ENCODE measurements around the gene PPP1CC. TPM values are rescaled to one million over a fixed set of nuclear protein-coding genes. Genes with fewer than 3 reads are reported as not detected.

Gene PPP1CC
- total RNA-seq, 2 experiments from 2014 or later, result 146 to 264 TPM

DNA sequence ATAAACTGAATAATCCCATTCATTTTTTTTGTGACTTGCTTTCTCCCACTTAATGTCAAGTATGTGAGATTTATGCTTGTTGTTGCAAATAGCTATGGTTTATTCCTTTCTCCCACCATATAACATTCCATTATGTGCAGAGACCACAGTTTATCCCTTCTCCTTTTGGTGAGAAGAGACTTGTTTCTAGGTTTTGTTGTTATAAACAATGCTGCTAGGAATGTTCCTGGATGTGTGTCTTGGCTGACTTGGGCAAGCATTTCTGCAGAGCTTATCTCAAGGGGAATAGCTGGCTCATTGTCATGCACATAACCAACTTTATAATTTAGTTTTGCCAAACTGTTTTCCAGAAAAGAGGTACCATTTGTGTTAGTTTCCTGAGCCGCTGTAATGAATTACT, 47.6 kb upstream of the PPP1CC start:
- no TSS peak for BruUV-seq (replicated peaks)
- ChIA-PET CTCF (ENCODE audit: unreplicated experiment) (interaction anchor here (0.6 to 0.7 kb wide), 2 partner anchors 12 to 525 kb away, joined by 3 read pairs; no protein-coding TSS in a partner anchor), POLR2A (interaction anchor here (1.4 kb wide), 1 partner anchor 15 kb away, joined by 4 read pairs; no protein-coding TSS in a partner anchor)
- Histone ChIP-seq H3K4me2 (ENCODE audit: low read length) (no peak overlapping the region), H4K20me1 (ENCODE audit: insufficient read depth, low read length) (no peaks in the 10 kb centered on the region), H3K9me3 (ENCODE audit: low read length) (no peaks in the 10 kb centered on the region), H3K79me2 (ENCODE audit: insufficient read depth, low read depth, low read length) (no peaks in the 10 kb centered on the region), H3K4me1 (ENCODE audit: insufficient read depth, low read length, poor library complexity, severe bottlenecking) (peaks cover 10% of the 10 kb centered on the region), H3K36me3 (ENCODE audit: insufficient read depth, low read length) (no peaks in the 10 kb centered on the region), H3K4me3 (ENCODE audit: low read depth, low read length, poor library complexity, severe bottlenecking) (no peak overlapping the region), H3K9me2 (ENCODE audit: insufficient read depth, low read length) (no peaks in the 10 kb centered on the region), H3K27ac (ENCODE audit: low read depth, low read length, poor library complexity, severe bottlenecking) (no peak overlapping the region), H2AFZ (ENCODE audit: low read length) (no peak overlapping the region)
- intact Hi-C loops (cut with micrococcal nuclease; ENCODE audit: unreplicated experiment), result no loop called here
- no peak for DNase-seq (ENCODE audit: low spot score)
- TF ChIP-seq CTCF (conservative IDR thresholded peaks at IDR 0.05; ENCODE audit: low read length) (no peak), EZH2phosphoT487 (IDR thresholded peaks at IDR 0.05; ENCODE audit: borderline replicate concordance, low read depth, low read length) (no peak)

- Histone ChIP-seq H3K9me2 (ENCODE audit: insufficient read depth, low read length) (no peaks in the 10 kb centered on the region), H4K20me1 (ENCODE audit: insufficient read depth, low read length) (no peaks in the 10 kb centered on the region), H3K27ac (ENCODE audit: low read depth, low read length, poor library complexity, severe bottlenecking) (no peak overlapping the region), H3K36me3 (ENCODE audit: insufficient read depth, low read length) (no peaks in the 10 kb centered on the region), H3K4me3 (ENCODE audit: low read depth, low read length, poor library complexity, severe bottlenecking) (no peak overlapping the region), H3K9me3 (ENCODE audit: low read length) (no peaks in the 10 kb centered on the region), H3K4me1 (ENCODE audit: insufficient read depth, low read length, poor library complexity, severe bottlenecking) (peaks cover 46% of the 10 kb centered on the region), H3K79me2 (ENCODE audit: insufficient read depth, low read depth, low read length) (no peaks in the 10 kb centered on the region), H2AFZ (ENCODE audit: low read length) (no peak overlapping the region), H3K4me2 (ENCODE audit: low read length) (no peak overlapping the region)
- ChIA-PET CTCF (ENCODE audit: unreplicated experiment) (no interaction called here), POLR2A (no interaction called here)
- no peak for DNase-seq (ENCODE audit: low spot score)
- intact Hi-C loops (cut with micrococcal nuclease; ENCODE audit: unreplicated experiment), result no loop called here
- no TSS peak for BruUV-seq (replicated peaks)
- no peak for TF ChIP-seq CTCF (conservative IDR thresholded peaks at IDR 0.05; ENCODE audit: low read length)
- TF ChIP-seq EZH2phosphoT487 (IDR thresholded peaks at IDR 0.05; ENCODE audit: borderline replicate concordance, low read depth, low read length), result no peak
Observed at GRCh38 chr12:110786012-110786411, 43.3 kb upstream of the PPP1CC start.

- H3K9me2 ChIP-seq (ENCODE audit: insufficient read depth, low read length), result no peaks in the 10 kb centered on the region
- ChIA-PET POLR2A (interaction anchor here (0.6 to 0.7 kb wide), 3 partner anchors 10 to 506 kb away, joined by 3 to 4 read pairs (median 3); no protein-coding TSS in a partner anchor), CTCF (ENCODE audit: unreplicated experiment) (no interaction called here)
- no peak for DNase-seq (ENCODE audit: low spot score)
- H3K4me3 ChIP-seq (ENCODE audit: low read depth, low read length, poor library complexity, severe bottlenecking), result no peak overlapping the region
- H3K4me2 ChIP-seq (ENCODE audit: low read length), result no peak overlapping the region
- H3K36me3 ChIP-seq (ENCODE audit: insufficient read depth, low read length), result no peaks in the 10 kb centered on the region
- H3K4me1 ChIP-seq (ENCODE audit: insufficient read depth, low read length, poor library complexity, severe bottlenecking), result peaks cover 54% of the 10 kb centered on the region
- no peaks in the 10 kb centered on the region for H3K79me2 ChIP-seq (ENCODE audit: insufficient read depth, low read depth, low read length)
- H3K27ac ChIP-seq (ENCODE audit: low read depth, low read length, poor library complexity, severe bottlenecking), result no peak overlapping the region
- no peaks in the 10 kb centered on the region for H3K9me3 ChIP-seq (ENCODE audit: low read length)
- intact Hi-C loops (cut with micrococcal nuclease; ENCODE audit: unreplicated experiment), result no loop called here
- no TSS peak for BruUV-seq (replicated peaks)
- H4K20me1 ChIP-seq (ENCODE audit: insufficient read depth, low read length), result no peaks in the 10 kb centered on the region
- no peak for TF ChIP-seq EZH2phosphoT487 (IDR thresholded peaks at IDR 0.05; ENCODE audit: borderline replicate concordance, low read depth, low read length)
- TF ChIP-seq CTCF (conservative IDR thresholded peaks at IDR 0.05; ENCODE audit: low read length), result no peak
- no peak overlapping the region for H2AFZ ChIP-seq (ENCODE audit: low read length)
Observed at GRCh38 chr12:110785240-110785639, 42.5 kb upstream of the PPP1CC start.

Data from OCI-LY7 (cell line).